BJ (cell line): ENCODE data around the gene SF3A1. TPM values are rescaled to one million over a fixed set of nuclear protein-coding genes. Genes with fewer than 3 reads are reported as not detected.

Experiments used
- CTCF ChIA-PET: fragments of 350-600 bp; formaldehyde crosslinking; extraction: SDS; loops from one replicate; lab custom pipeline; 2021; ENCODE audit warnings: antibody characterized with exemption, inconsistent platforms; lab: Yijun Ruan, JAX
- POLR2A ChIA-PET: fragments of 300-600 bp; sonication (Branson Sonifier 250); formaldehyde crosslinking; extraction: SDS; loops from one replicate; lab custom pipeline; 2021; ENCODE audit warnings: antibody characterized with exemption; lab: Charles Lee
- DNase-seq: peaks from one replicate; pipeline ENCODE4 v3.0.0-alpha.2; 2011; ENCODE audit warnings: low read depth
- H3K27me3 ChIP-seq: 2 replicates; pipeline ENCODE4 v1.6.0; 2011; ENCODE audit warnings: low read length; ENCODE audit not compliant: control insufficient read depth, insufficient read depth
- H3K36me3 ChIP-seq: 2 replicates; pipeline ENCODE4 v1.5.1; 2011; ENCODE audit warnings: low read length; ENCODE audit not compliant: control insufficient read depth, insufficient read depth
- H3K4me3 ChIP-seq: 2 replicates; pipeline ENCODE4 v1.5.1; 2011; ENCODE audit warnings: low read depth, mild to moderate bottlenecking, control low read depth, low read length
- polyA plus RNA-seq: library from polyadenylated mRNA; depleted of rRNA; stranded (reverse); fragments of >200 nt; gene quantifications from 2 replicates; pipeline ENCODE4 v1.2.3, GENCODE V29; 2011
- TF ChIP-seq, protein P1 (sequence below): IDR thresholded peaks from 2 replicates; pipeline ENCODE4 v1.5.1; 2011; ENCODE audit warnings: low read depth, mild to moderate bottlenecking, control low read depth, inconsistent platforms, low read length, moderate library complexity; ENCODE audit not compliant: insufficient read depth

The SF3A1 gene
- polyA plus RNA-seq, 1 experiment: 66.8 TPM

DNA sequence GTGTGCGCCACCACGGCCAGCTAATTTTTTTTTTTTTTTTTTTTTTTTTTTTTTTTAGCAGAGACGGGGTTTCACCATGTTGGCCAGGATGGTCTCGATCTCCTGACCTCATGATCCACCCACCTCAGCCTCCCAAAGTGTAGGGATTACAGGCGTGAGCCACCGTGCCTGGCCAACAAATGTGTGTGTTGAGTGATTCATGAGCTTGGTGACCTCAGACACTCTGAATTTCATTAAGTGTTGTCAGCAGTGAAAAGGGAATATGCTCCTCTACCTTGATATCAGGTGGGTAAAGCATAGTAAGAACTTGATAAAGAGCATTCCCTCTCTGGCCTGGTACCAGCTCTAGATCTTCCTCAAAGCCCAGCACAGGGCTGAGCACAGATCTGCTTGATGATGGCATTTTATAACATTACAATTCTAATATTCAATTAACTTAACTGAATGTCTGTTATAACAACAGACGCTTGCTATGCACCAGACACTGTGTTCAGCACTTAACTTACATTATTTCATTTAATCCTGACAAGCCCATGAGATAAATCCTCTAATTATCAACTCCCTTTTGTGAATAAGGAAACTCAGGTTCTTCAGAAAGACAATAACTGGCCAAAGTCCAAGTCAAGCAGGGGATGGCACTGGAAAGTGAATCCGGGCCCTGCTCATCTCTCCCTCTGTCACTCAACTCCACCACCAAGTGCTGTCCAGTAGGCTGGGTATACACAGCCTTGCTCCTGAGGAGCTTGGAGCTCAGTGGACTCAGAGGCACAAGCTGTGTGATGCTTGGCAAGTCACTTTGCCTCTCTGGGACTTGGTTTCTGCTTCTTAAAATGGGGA is 42.9 kb downstream of the SF3A1 start:
- ChIA-PET CTCF (interaction anchor here (1.2 kb wide), 1 partner anchor 26 kb away, joined by 6 read pairs; no protein-coding TSS in a partner anchor), POLR2A (no interaction called here)
- TF ChIP-seq, protein P1, sequence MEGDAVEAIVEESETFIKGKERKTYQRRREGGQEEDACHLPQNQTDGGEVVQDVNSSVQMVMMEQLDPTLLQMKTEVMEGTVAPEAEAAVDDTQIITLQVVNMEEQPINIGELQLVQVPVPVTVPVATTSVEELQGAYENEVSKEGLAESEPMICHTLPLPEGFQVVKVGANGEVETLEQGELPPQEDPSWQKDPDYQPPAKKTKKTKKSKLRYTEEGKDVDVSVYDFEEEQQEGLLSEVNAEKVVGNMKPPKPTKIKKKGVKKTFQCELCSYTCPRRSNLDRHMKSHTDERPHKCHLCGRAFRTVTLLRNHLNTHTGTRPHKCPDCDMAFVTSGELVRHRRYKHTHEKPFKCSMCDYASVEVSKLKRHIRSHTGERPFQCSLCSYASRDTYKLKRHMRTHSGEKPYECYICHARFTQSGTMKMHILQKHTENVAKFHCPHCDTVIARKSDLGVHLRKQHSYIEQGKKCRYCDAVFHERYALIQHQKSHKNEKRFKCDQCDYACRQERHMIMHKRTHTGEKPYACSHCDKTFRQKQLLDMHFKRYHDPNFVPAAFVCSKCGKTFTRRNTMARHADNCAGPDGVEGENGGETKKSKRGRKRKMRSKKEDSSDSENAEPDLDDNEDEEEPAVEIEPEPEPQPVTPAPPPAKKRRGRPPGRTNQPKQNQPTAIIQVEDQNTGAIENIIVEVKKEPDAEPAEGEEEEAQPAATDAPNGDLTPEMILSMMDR: no peak
- Histone ChIP-seq H3K36me3 (0 out of 2 replicates have a peak, but pooled peaks cover 1% of the 10 kb centered on the region), H3K4me3 (no peak overlapping the region), H3K27me3 (no peaks in the 10 kb centered on the region)
- DNase-seq: no peak

DNA sequence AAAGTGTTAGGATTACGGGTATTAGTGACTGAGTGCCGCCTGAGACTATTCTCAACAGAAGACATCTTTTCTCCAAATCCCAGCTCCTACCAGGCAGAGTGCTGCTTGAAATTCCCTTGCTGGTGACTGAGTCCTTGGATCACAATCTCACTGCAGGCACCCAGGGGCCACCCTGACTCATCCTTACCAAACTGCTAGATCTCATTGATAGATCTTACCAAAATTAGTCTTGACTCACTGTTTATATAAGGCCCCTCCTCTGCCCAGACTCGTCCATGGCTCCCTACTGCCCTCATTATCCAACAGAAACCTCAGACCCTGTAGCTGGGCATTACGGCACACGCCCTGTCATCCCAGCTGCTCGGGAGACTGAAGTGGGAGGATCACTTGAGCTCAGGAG is 44.6 kb downstream of the SF3A1 start:
- TF ChIP-seq, protein P1: no peak
- DNase-seq: no peak
- CTCF ChIA-PET: interaction anchor here (1.0 to 1.2 kb wide), 2 partner anchors 12 to 24 kb away, joined by 5 to 8 read pairs; no protein-coding TSS in a partner anchor
- H3K27me3 ChIP-seq: no peaks in the 10 kb centered on the region
- no peaks in the 10 kb centered on the region for H3K36me3 ChIP-seq
- H3K4me3 ChIP-seq: no peak overlapping the region
- POLR2A ChIA-PET: no interaction called here

DNA sequence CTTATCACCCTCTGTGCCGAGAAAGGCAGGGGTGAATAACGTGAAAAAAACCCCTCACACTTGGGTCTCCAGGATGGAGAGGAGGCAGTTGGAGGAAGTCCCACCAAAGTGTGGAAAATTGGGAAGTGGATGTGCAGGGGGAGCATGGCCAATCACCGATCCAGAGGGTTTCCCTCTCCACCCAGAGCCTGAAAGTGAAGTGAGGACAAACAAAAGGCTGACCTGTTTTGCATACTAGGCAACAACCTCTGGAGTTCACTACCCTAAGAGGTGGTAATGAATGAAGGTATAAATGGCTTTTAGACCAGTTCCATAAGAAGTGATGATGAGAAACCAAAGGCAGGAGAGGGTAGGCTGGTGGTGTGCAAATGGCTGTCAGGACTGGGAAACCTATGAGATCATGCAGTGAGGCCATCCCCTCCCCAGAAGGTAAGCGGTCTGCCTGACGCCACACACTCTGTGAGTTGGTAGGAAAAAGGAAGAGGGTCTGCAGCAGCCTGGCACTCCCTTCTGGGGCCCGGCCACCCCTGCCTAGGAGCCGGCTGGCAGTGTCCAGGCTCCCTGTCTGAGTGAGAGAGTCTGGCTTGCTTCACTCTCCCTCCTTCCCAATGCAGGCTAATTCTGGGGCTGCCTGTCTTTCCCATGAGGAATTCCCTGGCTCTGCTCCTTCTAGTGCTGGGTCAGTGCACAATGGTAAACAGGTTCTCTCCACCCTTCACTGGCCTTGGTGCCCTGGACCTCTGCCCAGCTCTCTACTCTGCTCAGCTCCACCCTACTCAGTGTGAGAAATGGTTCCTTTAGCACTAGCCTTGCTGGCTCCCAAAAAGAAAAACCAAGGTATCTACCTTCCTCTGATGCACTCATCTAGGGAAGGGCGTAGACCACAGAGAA is 45.6 kb downstream of the SF3A1 start:
- DNase-seq: no peak
- TF ChIP-seq, protein P1: no peak
- Histone ChIP-seq H3K27me3 (no peaks in the 10 kb centered on the region), H3K4me3 (no peak overlapping the region), H3K36me3 (no peaks in the 10 kb centered on the region)
- CTCF ChIA-PET: interaction anchor here (1.2 kb wide), 1 partner anchor 23 kb away, joined by 8 read pairs; no protein-coding TSS in a partner anchor
- POLR2A ChIA-PET: no interaction called here

DNA sequence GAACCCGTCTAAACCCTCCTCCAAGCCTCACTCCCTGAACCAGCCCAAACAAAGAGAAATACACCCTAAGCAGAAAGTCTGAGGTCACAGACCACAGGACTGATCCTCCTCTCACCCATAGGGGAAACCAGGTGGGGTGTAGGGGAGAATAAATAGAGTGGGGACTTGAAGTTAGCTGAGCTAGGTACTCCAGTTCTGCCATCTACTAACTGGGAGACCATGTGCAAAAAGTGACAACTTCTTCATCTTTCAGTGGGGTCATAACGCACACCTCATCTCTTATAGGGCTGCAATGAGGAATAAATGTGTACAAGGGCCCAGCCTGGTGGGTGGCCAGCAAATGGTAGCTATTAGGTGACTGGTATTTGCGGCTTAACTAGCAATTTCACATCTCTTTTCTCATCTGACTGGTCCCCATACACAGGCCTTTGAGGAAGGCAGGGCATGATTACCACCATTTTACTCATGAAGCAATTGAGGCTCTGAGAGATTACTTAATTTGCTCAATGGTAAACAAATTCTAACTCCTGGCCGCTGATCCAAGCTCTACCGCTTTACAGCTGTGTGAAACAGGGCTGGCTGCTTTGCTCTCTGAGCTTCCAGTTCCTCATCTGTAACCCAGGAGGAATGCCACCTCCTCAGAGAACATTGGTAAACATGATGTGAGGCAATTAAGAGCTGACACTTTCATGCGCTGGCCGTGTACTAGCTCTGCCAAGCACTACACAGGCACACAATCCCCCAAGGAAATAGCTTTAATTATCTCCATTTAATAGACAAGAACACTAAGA is 46.5 kb downstream of the SF3A1 start:
- Histone ChIP-seq H3K4me3 (no peak overlapping the region), H3K27me3 (no peaks in the 10 kb centered on the region), H3K36me3 (no peaks in the 10 kb centered on the region)
- POLR2A ChIA-PET: no interaction called here
- DNase-seq: no peak
- CTCF ChIA-PET: interaction anchor here (0.6 to 2.2 kb wide), 4 partner anchors 14 to 674 kb away, joined by 3 to 6 read pairs (median 4); partner anchors contain the start of genes CCDC157 and SF3A1
- TF ChIP-seq, protein P1: no peak
